Hindlimb muscle (tissue), 1 donor: ENCODE results near the gene RNF149. TPM values are rescaled to one million over a fixed set of nuclear protein-coding genes. Genes with fewer than 3 reads are reported as not detected.
"Not testable (repeated sequence)": the region's sequence is repeated elsewhere in the genome, so short reads cannot be mapped to it uniquely, and the experiment has no call there.

Source experiments
- DNase-seq: peaks from one replicate; pipeline ENCODE4 v3.0.0-alpha.2; 2013
- polyA plus RNA-seq: library from polyadenylated mRNA; unstranded; fragments of 120-200 nt; gene quantifications from one replicate; pipeline ENCODE4 v1.2.1, GENCODE V29; 2013; ENCODE audit not compliant: insufficient read length

RNF149 gene
- polyA plus RNA-seq: 34.8 TPM

GRCh38 chr2:101308432-101309210 is at the start of gene RNF149:
Gene RNF149 (minus strand): TSS chr2:101308701. CDS start chr2:101308588, 113 bp downstream.
- peak; percentile 95 for DNase-seq

GRCh38 chr2:101357376-101357775 is 48.9 kb upstream of the RNF149 start:
- no peak for DNase-seq

- DNase-seq: no peak
Measured at GRCh38 chr2:101356521-101356920, 48.0 kb upstream of the RNF149 start.

GRCh38 chr2:101356055-101356454 is 47.6 kb upstream of the RNF149 start:
- DNase-seq: no peak

- no peak for DNase-seq
Measured at GRCh38 chr2:101355401-101356054, 47.0 kb upstream of the RNF149 start.

GRCh38 chr2:101354420-101355311 is 46.2 kb upstream of the RNF149 start:
- DNase-seq: no peak

GRCh38 chr2:101352631-101353030 is 44.1 kb upstream of the RNF149 start:
- DNase-seq: not testable (repeated sequence)

- no peak for DNase-seq
Measured at GRCh38 chr2:101351207-101351606, 42.7 kb upstream of the RNF149 start.

- no peak for DNase-seq
Measured at GRCh38 chr2:101349893-101350662, 41.6 kb upstream of the RNF149 start.

- DNase-seq: no peak
Measured at GRCh38 chr2:101348883-101349282, 40.4 kb upstream of the RNF149 start.

- no peak for DNase-seq
Measured at GRCh38 chr2:101346909-101347308, 38.4 kb upstream of the RNF149 start.

- DNase-seq: no peak
Measured at GRCh38 chr2:101344137-101344536, 35.6 kb upstream of the RNF149 start.

GRCh38 chr2:101342625-101343008 is 34.1 kb upstream of the RNF149 start:
- no peak for DNase-seq

GRCh38 chr2:101341901-101342624 is 33.6 kb upstream of the RNF149 start:
- peak; percentile 70 for DNase-seq

- DNase-seq: no peak
Measured at GRCh38 chr2:101341421-101341820, 32.9 kb upstream of the RNF149 start.

GRCh38 chr2:101340141-101340551 is 31.6 kb upstream of the RNF149 start:
- no peak for DNase-seq

- no peak for DNase-seq
Measured at GRCh38 chr2:101339266-101339880, 30.9 kb upstream of the RNF149 start.

GRCh38 chr2:101337877-101338276 is 29.4 kb upstream of the RNF149 start:
- no peak for DNase-seq

GRCh38 chr2:101332885-101333766 is 24.6 kb upstream of the RNF149 start:
- DNase-seq: no peak

GRCh38 chr2:101331202-101331601 is 22.7 kb upstream of the RNF149 start:
- DNase-seq: no peak
